HG02623 (cell line): ENCODE measurements around the gene CYB5R3.
A peak's percentile ranks its signal among the peaks of the same experiment; 100 is the strongest.
"Not testable (repeated sequence)": the region's sequence is repeated elsewhere in the genome, so short reads cannot be mapped to it uniquely, and the experiment has no call there.

Source experiments
- ATAC-seq: cut with Tn5 transposase; IDR thresholded peaks from one replicate; pipeline ENCODE4 v1.9.1; 2021; ENCODE audit warnings: moderate library complexity; ENCODE audit not compliant: unreplicated experiment

Gene CYB5R3

GRCh38 chr22:42608136-42608822, 40.9 kb downstream of the CYB5R3 start:
- ATAC-seq, result no peak

DNA sequence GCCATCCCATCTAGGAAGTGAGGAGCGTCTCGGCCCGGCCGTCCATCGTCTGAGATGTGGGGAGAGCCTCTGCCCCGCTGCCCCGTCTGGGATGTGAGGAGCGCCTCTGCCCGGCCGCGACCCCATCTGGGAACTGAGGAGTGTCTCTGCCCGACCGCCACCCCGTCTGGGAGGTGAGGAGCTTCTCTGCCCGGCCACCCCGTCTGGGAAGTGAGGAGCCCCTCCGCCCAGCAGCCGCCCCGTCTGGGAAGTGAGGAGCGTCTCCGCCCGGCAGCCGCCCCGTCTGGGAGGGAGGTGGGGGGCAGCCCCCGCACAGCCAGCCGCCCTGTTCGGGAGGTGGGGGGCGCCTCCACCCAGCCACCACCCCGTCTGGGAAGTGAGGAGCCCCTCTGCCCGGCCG, 41.6 kb downstream of the CYB5R3 start:
- ATAC-seq, result not testable (repeated sequence)

- no peak for ATAC-seq
Measured at GRCh38 chr22:42604403-42604802, 44.8 kb downstream of the CYB5R3 start.

GRCh38 chr22:42603427-42603826, 45.8 kb downstream of the CYB5R3 start:
- no peak for ATAC-seq

GRCh38 chr22:42602470-42602869, 46.7 kb downstream of the CYB5R3 start:
- no peak for ATAC-seq

GRCh38 chr22:42601879-42602465, 47.2 kb downstream of the CYB5R3 start:
- ATAC-seq, result no peak

DNA sequence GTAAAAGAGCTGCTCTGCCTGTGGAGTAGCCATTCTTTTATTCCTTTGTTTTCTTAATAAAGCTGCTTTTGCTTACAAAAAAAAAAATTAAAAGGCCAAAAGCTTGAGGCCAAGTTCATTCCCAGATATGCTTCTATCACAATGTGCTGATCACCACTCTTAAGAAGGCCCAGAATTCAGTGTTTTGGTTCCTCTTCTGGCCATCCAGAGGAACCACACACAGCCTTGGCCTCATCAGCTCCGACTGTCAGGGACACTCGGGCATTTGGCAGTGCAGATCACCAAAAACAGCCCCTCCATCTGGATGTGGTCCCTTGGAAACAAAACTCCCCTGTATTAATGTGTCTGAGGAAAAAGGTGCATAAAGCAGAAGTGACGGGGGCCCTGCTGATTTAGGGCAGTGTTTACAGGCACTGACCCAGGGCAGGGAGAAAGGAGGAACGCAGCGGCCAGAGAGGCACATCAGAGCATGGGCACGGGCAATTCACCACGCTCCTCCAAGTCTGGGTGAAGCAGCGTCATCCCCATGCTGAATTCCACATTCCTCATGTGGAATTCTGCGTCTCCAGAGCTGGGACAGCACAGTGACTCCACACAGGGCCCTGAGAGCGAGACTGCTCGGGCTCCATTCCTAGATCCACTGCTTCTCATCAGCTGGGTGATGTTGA, 52.2 kb downstream of the CYB5R3 start:
- no peak for ATAC-seq

- ATAC-seq, result no peak
Measured at GRCh38 chr22:42596336-42596735, 52.9 kb downstream of the CYB5R3 start.

- ATAC-seq, result no peak
Measured at GRCh38 chr22:42595434-42595833, 53.8 kb downstream of the CYB5R3 start.

- no peak for ATAC-seq
Measured at GRCh38 chr22:42591987-42592386, 57.2 kb downstream of the CYB5R3 start.

- ATAC-seq, result no peak
Measured at GRCh38 chr22:42587588-42588175, 61.5 kb downstream of the CYB5R3 start.

- ATAC-seq, result no peak
Measured at GRCh38 chr22:42586381-42586780, 62.8 kb downstream of the CYB5R3 start.

DNA sequence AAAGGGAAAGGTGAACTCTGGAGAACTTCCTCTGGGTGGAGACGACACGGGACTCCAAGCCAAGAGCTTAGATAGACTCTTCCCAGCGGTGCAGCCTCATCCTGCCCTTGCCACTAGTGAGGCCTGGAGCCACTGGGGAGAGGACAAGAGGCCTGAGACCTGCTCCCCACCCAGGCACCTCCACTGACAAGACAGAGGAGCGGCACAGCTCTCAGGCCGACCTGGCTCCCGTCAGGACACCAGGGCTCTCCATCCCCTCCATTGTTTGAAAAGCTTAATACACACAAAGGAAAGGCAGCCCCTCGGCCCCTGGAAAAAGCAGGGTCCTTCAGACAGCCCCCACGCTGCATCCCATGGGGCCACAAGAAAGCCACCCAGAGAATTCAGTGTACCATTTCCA, 64.1 kb downstream of the CYB5R3 start:
- no peak for ATAC-seq

DNA sequence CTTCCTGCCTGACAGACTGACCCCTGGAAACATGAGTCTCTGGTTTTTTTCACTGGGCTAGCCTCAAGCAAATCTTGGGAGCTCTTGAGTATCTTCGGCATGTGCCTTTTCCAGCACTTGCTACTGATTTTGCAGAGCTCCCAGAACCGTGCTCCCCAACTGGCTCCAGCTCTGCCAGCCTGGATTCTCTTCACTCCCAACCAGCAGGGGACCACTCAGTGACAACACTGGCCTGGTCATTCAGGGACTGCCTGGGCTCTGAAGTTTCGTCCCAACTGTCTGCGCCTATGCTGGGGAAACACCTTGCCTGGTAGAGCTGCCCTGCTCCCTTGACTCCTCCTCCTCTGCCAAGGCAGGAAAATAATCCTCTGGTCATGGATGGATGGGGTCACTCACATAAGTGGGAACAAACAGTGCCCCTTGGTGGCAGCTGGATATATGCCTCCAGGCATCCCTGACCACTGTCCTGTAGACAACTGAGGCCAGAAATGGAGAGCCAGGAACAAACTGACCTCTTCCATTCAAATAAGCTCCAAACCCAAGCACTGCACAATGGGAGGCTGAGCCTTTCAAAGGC, 64.7 kb downstream of the CYB5R3 start:
- ATAC-seq, result no peak

- no peak for ATAC-seq
Measured at GRCh38 chr22:42582987-42583386, 66.2 kb downstream of the CYB5R3 start.

- peak; percentile 51 for ATAC-seq
Measured at GRCh38 chr22:42581762-42582716, 67.2 kb downstream of the CYB5R3 start.

- ATAC-seq, result not testable (repeated sequence)
Measured at GRCh38 chr22:42581194-42581761, 67.9 kb downstream of the CYB5R3 start.

DNA sequence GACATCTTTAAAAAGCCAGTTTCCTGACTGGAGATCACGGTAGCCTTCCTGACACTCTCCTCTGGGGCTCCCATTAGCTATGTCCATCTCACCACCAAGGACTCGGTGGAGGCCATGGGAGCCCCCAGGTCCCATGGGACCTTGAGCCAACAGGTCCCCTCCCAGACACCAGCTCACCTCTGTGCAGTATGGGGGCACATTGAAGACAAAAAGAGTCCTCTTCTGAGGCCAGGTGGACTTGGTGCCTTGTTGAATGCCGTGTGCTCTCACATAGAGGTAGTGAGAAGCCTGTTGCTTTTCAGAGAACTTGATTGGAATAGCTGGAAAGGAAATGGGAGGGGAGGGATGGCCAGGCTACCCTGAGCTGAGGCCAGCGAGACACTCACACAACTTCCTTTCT, 69.2 kb downstream of the CYB5R3 start:
- ATAC-seq, result not testable (repeated sequence)

DNA sequence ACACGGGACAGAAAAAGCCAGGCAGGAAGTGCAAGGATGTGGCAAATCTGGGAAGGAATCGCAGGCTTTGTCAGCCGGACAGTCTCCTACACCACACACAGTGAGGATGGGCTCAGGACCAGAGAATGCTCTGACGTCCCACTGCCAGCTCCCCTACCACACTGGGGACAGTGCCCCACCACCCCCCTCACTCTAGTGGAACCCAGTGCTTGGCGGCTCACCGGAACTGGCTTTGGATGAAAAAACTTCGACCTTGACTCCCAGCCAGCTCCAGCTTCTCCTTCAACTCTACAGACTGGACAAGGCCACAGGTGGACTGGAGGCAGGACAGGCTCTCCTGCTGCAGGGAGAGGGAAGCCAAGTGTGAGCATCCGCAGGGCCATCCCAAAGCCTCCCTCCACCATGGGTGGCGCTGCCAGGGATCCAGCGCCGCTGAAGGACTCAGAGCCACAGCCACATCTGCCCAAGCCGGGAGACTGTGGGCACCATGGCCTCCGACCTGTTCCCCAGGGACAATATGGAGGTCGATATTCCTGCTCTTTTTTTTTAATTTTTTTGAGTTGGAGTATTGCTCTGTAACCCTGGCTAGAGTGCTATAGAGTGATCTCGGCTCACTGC, 71.5 kb downstream of the CYB5R3 start:
- ATAC-seq, result no peak

GRCh38 chr22:42577141-42577540, 72.1 kb downstream of the CYB5R3 start:
- not testable (repeated sequence) for ATAC-seq
